K562 (cell line): ENCODE measurements around the gene PHF1. TPM values are rescaled to one million over a fixed set of nuclear protein-coding genes. Genes with fewer than 3 reads are reported as not detected.
A peak's percentile ranks its signal among the peaks of the same experiment; 100 is the strongest.

Source experiments
- CREM ChIP-seq: IDR thresholded peaks from 2 replicates; pipeline ENCODE4 v1.6.1; 2014; ENCODE audit warnings: antibody characterized with exemption, low read depth
- DIDO1 ChIP-seq: fragments of 450-650 bp; IDR thresholded peaks from 2 replicates; pipeline ENCODE4 v1.6.1; 2016; ENCODE audit warnings: low read depth, missing biosample characterization, missing genetic modification characterization
- EGR1 ChIP-seq: fragments of 450-650 bp; conservative IDR thresholded peaks from 2 replicates; pipeline ENCODE4 v1.6.1; 2017; ENCODE audit warnings: mild to moderate bottlenecking
- ETS1 ChIP-seq: conservative IDR thresholded peaks from 2 replicates; pipeline ENCODE4 v1.6.1; 2011; ENCODE audit warnings: low read depth, mild to moderate bottlenecking, low read length; ENCODE audit not compliant: control insufficient read depth
- ETV6 ChIP-seq, 3 experiments: fragments of 150-350 bp in 1 of 3; sonication (generic) in 1 of 3; formaldehyde crosslinking in 1 of 3; IDR thresholded peaks; 2 replicates each; pipeline versions ENCODE4 v1.6.1 to v1.8.0; 2014 to 2022; ENCODE audit warnings: borderline replicate concordance in 2 of 3, low read depth in 2 of 3, antibody characterized with exemption in 1 of 3, low read length in 1 of 3, mild to moderate bottlenecking in 1 of 3, missing genetic modification reagents in 1 of 3
- GABPA ChIP-seq: fragments of 200-800 bp; sonication (Bioruptor generic); conservative IDR thresholded peaks from 2 replicates; pipeline ENCODE4 v1.6.1; 2016; ENCODE audit warnings: low read depth, missing genetic modification characterization, missing compliant biosample characterization
- MXD1 ChIP-seq: fragments of 250-450 bp; sonication (Bioruptor Pico); IDR thresholded peaks from 2 replicates; pipeline ENCODE4 v1.8.0; 2021; ENCODE audit warnings: borderline replicate concordance, mild to moderate bottlenecking, moderate library complexity; ENCODE audit not compliant: poor library complexity, severe bottlenecking
- NFIX ChIP-seq: fragments of 250-450 bp; sonication (Bioruptor Pico); IDR thresholded peaks from 2 replicates; pipeline ENCODE4 v1.4.0; 2020; ENCODE audit warnings: low read depth, mild to moderate bottlenecking, moderate library complexity
- SMC3 ChIP-seq: conservative IDR thresholded peaks from 2 replicates; pipeline ENCODE4 v1.6.1; 2011; ENCODE audit warnings: low read depth, low read length, improper control_type of control experiment; ENCODE audit not compliant: insufficient read depth
- ZBTB12 ChIP-seq: fragments of 250-450 bp; sonication (Bioruptor Pico); IDR thresholded peaks from 2 replicates; pipeline ENCODE4 v1.4.0; 2020
- polyA plus RNA-seq, 8 experiments: library from polyadenylated mRNA; depleted of rRNA in 4 of 8; stranded (reverse) in 5 of 8; unstranded in 3 of 8; fragments of >200 nt; fragmentation: Nextera tagmentation in 2 of 8; fragmentation: Illumina TruSeq in 1 of 8; extraction: Ambion mirVana in 2 of 8; extraction: Trizol in 1 of 8; gene quantifications; 2 replicates each; pipeline versions ENCODE4 v1.2.1 to v1.2.3, GENCODE V29; 2011 to 2014; ENCODE audit warnings: inconsistent platforms in 1 of 8, missing spikeins in 1 of 8
- total RNA-seq, 7 experiments: library from RNA; depleted of rRNA in 6 of 7; stranded (reverse); fragments of >200 nt in 6 of 7; fragmentation: Illumina TruSeq in 2 of 7; extraction: Trizol in 2 of 7; gene quantifications; 2 replicates each; pipeline versions ENCODE4 v1.2.1 to v1.2.3, GENCODE V29; 2011 to 2021; ENCODE audit warnings: low replicate concordance in 1 of 7
- TF ChIP-seq, protein P1 (sequence below): fragments of 250-450 bp; sonication (Bioruptor Pico); IDR thresholded peaks from 2 replicates; pipeline ENCODE4 v1.4.0; 2020; ENCODE audit warnings: mild to moderate bottlenecking
- TF ChIP-seq, protein P2 (sequence below), 2 experiments: fragments of 450-650 bp; formaldehyde crosslinking in 1 of 2; IDR thresholded peaks; 2 replicates each; pipeline versions ENCODE4 v1.4.0 to v1.6.1; 2014 to 2020; ENCODE audit warnings: mild to moderate bottlenecking in 2 of 2, borderline replicate concordance in 1 of 2, low read depth in 1 of 2

Gene PHF1
- total and polyA plus RNA-seq, 9 of the 15 experiments (the other 6 are each of a cell fraction or from before 2014, with no cell fraction given) = 3.7 to 64.2 (median 33.7) TPM

DNA sequence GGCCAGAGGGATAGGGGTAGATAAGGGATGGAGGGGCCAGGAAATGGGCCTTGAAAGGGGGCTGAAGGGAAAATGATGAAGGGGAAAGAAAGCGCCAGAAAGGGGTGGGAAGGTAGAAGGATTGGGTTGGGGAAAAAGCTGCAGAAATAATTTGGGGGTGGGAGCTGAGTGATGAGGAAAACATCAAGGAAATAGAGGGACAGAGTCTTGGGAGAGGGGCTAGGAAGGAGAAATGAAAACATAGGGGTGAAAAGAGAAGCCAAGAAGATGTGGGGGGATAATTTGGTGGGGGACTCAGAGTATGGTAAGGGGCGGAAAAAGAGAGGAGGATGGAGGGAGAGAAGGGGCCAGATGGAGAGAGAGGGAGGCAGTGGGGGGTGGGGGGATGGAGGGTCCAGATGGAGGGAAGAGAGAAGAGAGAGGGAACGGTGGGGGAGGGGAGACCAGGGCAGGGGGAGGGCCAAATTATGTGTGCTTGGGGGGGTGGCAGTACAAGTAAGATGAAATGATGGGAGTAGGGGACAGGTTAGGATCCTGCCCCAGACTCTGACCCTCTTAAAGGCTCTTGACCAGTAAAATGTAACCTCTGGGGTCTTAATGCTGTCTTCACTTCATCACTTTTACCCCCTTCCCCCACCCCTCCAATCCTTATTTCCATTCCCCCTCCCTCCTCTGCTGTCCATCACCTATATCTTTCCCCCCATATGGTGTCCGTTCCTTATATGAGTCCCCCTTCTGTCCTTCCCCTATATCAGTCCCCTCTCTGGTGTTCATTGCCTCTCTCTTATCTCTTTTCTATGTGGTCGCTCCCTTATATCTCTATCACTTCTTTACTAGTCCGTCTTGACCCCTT is 9.9 kb downstream of the PHF1 start (continued):
- TF ChIP-seq ETS1 (no peak), NFIX (CRISPR knock-in tag) (no peak), CREM (peak; percentile 36; the same call in 1 of the 2 replicates), GABPA (tag) (peak; percentile 75), DIDO1 (tag) (peak; percentile 99), ETV6 (IDR thresholded peaks at IDR 0.05; ENCODE audit: borderline replicate concordance in 1 of 2, low read depth in 2 of 2, low read length in 1 of 2) (no peak), ETV6 (CRISPR knock-in tag; IDR thresholded peaks at IDR 0.05; ENCODE audit: borderline replicate concordance) (no peak), MXD1 (CRISPR knock-in tag) (no peak), EGR1 (no peak; the same call in 1 of the 2 replicates), ZBTB12 (no peak), SMC3 (no peak)
- TF ChIP-seq, protein P1, sequence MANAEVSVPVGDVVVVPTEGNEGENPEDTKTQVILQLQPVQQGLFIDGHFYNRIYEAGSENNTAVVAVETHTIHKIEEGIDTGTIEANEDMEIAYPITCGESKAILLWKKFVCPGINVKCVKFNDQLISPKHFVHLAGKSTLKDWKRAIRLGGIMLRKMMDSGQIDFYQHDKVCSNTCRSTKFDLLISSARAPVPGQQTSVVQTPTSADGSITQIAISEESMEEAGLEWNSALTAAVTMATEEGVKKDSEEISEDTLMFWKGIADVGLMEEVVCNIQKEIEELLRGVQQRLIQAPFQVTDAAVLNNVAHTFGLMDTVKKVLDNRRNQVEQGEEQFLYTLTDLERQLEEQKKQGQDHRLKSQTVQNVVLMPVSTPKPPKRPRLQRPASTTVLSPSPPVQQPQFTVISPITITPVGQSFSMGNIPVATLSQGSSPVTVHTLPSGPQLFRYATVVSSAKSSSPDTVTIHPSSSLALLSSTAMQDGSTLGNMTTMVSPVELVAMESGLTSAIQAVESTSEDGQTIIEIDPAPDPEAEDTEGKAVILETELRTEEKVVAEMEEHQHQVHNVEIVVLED (CRISPR knock-in tag) = no peak
- TF ChIP-seq, protein P2, sequence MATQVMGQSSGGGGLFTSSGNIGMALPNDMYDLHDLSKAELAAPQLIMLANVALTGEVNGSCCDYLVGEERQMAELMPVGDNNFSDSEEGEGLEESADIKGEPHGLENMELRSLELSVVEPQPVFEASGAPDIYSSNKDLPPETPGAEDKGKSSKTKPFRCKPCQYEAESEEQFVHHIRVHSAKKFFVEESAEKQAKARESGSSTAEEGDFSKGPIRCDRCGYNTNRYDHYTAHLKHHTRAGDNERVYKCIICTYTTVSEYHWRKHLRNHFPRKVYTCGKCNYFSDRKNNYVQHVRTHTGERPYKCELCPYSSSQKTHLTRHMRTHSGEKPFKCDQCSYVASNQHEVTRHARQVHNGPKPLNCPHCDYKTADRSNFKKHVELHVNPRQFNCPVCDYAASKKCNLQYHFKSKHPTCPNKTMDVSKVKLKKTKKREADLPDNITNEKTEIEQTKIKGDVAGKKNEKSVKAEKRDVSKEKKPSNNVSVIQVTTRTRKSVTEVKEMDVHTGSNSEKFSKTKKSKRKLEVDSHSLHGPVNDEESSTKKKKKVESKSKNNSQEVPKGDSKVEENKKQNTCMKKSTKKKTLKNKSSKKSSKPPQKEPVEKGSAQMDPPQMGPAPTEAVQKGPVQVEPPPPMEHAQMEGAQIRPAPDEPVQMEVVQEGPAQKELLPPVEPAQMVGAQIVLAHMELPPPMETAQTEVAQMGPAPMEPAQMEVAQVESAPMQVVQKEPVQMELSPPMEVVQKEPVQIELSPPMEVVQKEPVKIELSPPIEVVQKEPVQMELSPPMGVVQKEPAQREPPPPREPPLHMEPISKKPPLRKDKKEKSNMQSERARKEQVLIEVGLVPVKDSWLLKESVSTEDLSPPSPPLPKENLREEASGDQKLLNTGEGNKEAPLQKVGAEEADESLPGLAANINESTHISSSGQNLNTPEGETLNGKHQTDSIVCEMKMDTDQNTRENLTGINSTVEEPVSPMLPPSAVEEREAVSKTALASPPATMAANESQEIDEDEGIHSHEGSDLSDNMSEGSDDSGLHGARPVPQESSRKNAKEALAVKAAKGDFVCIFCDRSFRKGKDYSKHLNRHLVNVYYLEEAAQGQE (IDR thresholded peaks at IDR 0.05; ENCODE audit: borderline replicate concordance) = no peak
- TF ChIP-seq, protein P2 (CRISPR knock-in tag; IDR thresholded peaks at IDR 0.05; ENCODE audit: low read depth) = no peak
